Measurements from ENCODE around the gene TBCA. TPM values are rescaled to one million over a fixed set of nuclear protein-coding genes. Genes with fewer than 3 reads are reported as not detected.

The TBCA gene
- total RNA-seq, 1 experiment from 2014 or later = 317 TPM

- no peak for TF ChIP-seq CTCF (IDR thresholded peaks at IDR 0.05 in 2 of 3, conservative IDR thresholded peaks at IDR 0.05 in 1 of 3; ENCODE audit: borderline replicate concordance in 1 of 3, insufficient read depth in 1 of 3, low read depth in 2 of 3, low read length in 2 of 3)
These were observed 50.5 kb downstream of the TBCA start (continued) for GRCh38 chr5:77725616-77726015.

GRCh38 chr5:77724934-77725333, 51.2 kb downstream of the TBCA start:
- Histone ChIP-seq H3K4me1 (ENCODE audit: control insufficient read depth in 1 of 2, insufficient read depth in 2 of 2, low read length in 2 of 2) (no peaks in the 10 kb centered on the region), H3K79me2 (ENCODE audit: insufficient read depth, low read length) (peaks cover 98% of the 10 kb centered on the region), H3K27me3 (ENCODE audit: insufficient read depth, low read length) (no peaks in the 10 kb centered on the region), H2AFZ (ENCODE audit: low read depth, low read length, poor library complexity, severe bottlenecking) (no peak overlapping the region), H3K4me3 (replicated peaks in 1 of 2; ENCODE audit: low read depth in 1 of 2, low read length in 2 of 2) (no peak overlapping the region), H3K9me2 (ENCODE audit: insufficient read depth) (no peaks in the 10 kb centered on the region), H3K27ac (ENCODE audit: low read depth, low read length) (no peak overlapping the region), H4K20me1 (ENCODE audit: insufficient read depth) (peaks cover 43% of the 10 kb centered on the region; the same call in 1 of the 2 replicates), H3K4me2 (ENCODE audit: low read length) (no peak overlapping the region), H3K36me3 (ENCODE audit: control insufficient read depth in 1 of 2, insufficient read depth in 2 of 2, low read length in 2 of 2) (no peaks in the 10 kb centered on the region), H3K9me3 (ENCODE audit: control insufficient read depth in 1 of 2, insufficient read depth in 1 of 2, low read depth in 1 of 2, low read length in 2 of 2) (no peaks in the 10 kb centered on the region), H3K9ac (ENCODE audit: low read length) (no peak overlapping the region)
- no peak for TF ChIP-seq YY1 (IDR thresholded peaks at IDR 0.05; ENCODE audit: extremely low read depth, insufficient replicate concordance, low read depth, low read length)
- intact Hi-C loops (cut with micrococcal nuclease) = no loop called here
- BruUV-seq (replicated peaks) = no TSS peak
- no peak for ATAC-seq
- ChIA-PET RAD21 (ENCODE audit: low non-redundant PET in 1 of 2, low total read pairs in 2 of 2, uncharacterized antibody in 2 of 2, unreplicated experiment in 2 of 2) (no interaction called here), POLR2A (no interaction called here), CTCF (no interaction called here)
- no peak for DNase-seq (ENCODE audit: low read depth, low spot score)

- no TSS peak for BruUV-seq (replicated peaks)
- RAD21 ChIA-PET (ENCODE audit: low non-redundant PET in 1 of 2, low total read pairs in 2 of 2, uncharacterized antibody in 2 of 2, unreplicated experiment in 2 of 2) = no interaction called here
- DNase-seq (ENCODE audit: low read depth, low spot score) (no peak), ATAC-seq (no peak)
- POLR2A ChIA-PET = no interaction called here
- no peak overlapping the region for H3K27ac ChIP-seq (ENCODE audit: low read depth, low read length)
- H4K20me1 ChIP-seq (ENCODE audit: insufficient read depth) = peaks cover 30% of the 10 kb centered on the region; the same call in 1 of the 2 replicates
- H3K79me2 ChIP-seq (ENCODE audit: insufficient read depth, low read length) = peaks cover 98% of the 10 kb centered on the region
- H3K9me3 ChIP-seq (ENCODE audit: control insufficient read depth in 1 of 2, insufficient read depth in 1 of 2, low read depth in 1 of 2, low read length in 2 of 2) = no peaks in the 10 kb centered on the region
- H3K9me2 ChIP-seq (ENCODE audit: insufficient read depth) = no peaks in the 10 kb centered on the region; the same call in 1 of the 2 replicates
- peaks cover 0 to 3% of the 10 kb centered on the region in 2 experiments; a peak in 1 of 4 replicates for H3K36me3 ChIP-seq (ENCODE audit: control insufficient read depth in 1 of 2, insufficient read depth in 2 of 2, low read length in 2 of 2)
- H3K4me2 ChIP-seq (ENCODE audit: low read length) = no peak overlapping the region
- no peak for TF ChIP-seq CEBPB (IDR thresholded peaks at IDR 0.05; ENCODE audit: low read depth)
- no peak for TF ChIP-seq JUND (IDR thresholded peaks at IDR 0.05)
- TF ChIP-seq CBX3 (IDR thresholded peaks at IDR 0.05; ENCODE audit: low read depth) = no peak
- TF ChIP-seq SRF (IDR thresholded peaks at IDR 0.05; ENCODE audit: low read depth) = no peak
- TF ChIP-seq EZH2 (IDR thresholded peaks at IDR 0.05) = no peak
- no peak for TF ChIP-seq EGR1 (IDR thresholded peaks at IDR 0.05; ENCODE audit: low read depth)
- TF ChIP-seq TCF7L2 (IDR thresholded peaks at IDR 0.05; ENCODE audit: borderline replicate concordance, extremely low read depth, insufficient read depth, insufficient read length) = no peak
- no peak for TF ChIP-seq EZH2phosphoT487 (IDR thresholded peaks at IDR 0.05; ENCODE audit: borderline replicate concordance)
- TF ChIP-seq SP1 (IDR thresholded peaks at IDR 0.05; ENCODE audit: low read depth) = no peak
- TF ChIP-seq POLR2AphosphoS5 (IDR thresholded peaks at IDR 0.05; ENCODE audit: low read depth, low read length) = no peak
- no peak for TF ChIP-seq FOSL1 (IDR thresholded peaks at IDR 0.05; ENCODE audit: low read depth)
- no peak for TF ChIP-seq ZFX (IDR thresholded peaks at IDR 0.05)
- no peak for TF ChIP-seq POLR2A (IDR thresholded peaks at IDR 0.05; ENCODE audit: borderline replicate concordance, extremely low read depth, insufficient read depth, insufficient read length)
- no peak for TF ChIP-seq RAD21 (IDR thresholded peaks at IDR 0.05; ENCODE audit: low read depth)
- H3K27me3 ChIP-seq (ENCODE audit: insufficient read depth, low read length) = no peaks in the 10 kb centered on the region
- CTCF ChIA-PET = no interaction called here
- no peak overlapping the region for H2AFZ ChIP-seq (ENCODE audit: low read depth, low read length, poor library complexity, severe bottlenecking)
- no peak overlapping the region for H3K4me3 ChIP-seq (replicated peaks in 1 of 2; ENCODE audit: low read depth in 1 of 2, low read length in 2 of 2)
- intact Hi-C loops (cut with micrococcal nuclease) = no loop called here
- H3K9ac ChIP-seq (ENCODE audit: low read length) = no peak overlapping the region
- H3K4me1 ChIP-seq (ENCODE audit: control insufficient read depth in 1 of 2, insufficient read depth in 2 of 2, low read length in 2 of 2) = no peaks in the 10 kb centered on the region
These were observed 56.3 kb downstream of the TBCA start for GRCh38 chr5:77719666-77720363.

All from HCT116 (cell line).